Keratinocyte (primary cell): ENCODE data around the gene IGHMBP2. TPM values are rescaled to one million over a fixed set of nuclear protein-coding genes. Genes with fewer than 3 reads are reported as not detected.

Source experiments
- DNase-seq: peaks from one replicate; pipeline ENCODE4 v3.0.0-alpha.2; 2011; ENCODE audit warnings: low read depth, missing footprints, low spot score
- FAIRE-seq: peaks from 2 replicates; lab custom pipeline; 2011; peaks lifted over from hg19 to GRCh38; lab: Jason Lieb, UNC
- H2AFZ ChIP-seq: 2 replicates; pipeline ENCODE4 v1.6.0; 2012; ENCODE audit warnings: low read length, control low read depth, inconsistent platforms; ENCODE audit not compliant: control insufficient read depth
- H3K27ac ChIP-seq: 2 replicates; pipeline ENCODE4 v1.5.1; 2011; ENCODE audit warnings: low read length; ENCODE audit not compliant: control insufficient read depth, insufficient read depth
- H3K27me3 ChIP-seq: 3 replicates; pipeline ENCODE4 v1.6.0; 2011; ENCODE audit warnings: low read length; ENCODE audit not compliant: control insufficient read depth, insufficient read depth; ENCODE audit errors: extremely low read depth
- H3K36me3 ChIP-seq, 2 experiments: 2 replicates in 1 of 2; 3 replicates in 1 of 2; pipeline ENCODE4 v1.5.1; 2011; ENCODE audit warnings: low read length in 2 of 2, mild to moderate bottlenecking in 1 of 2; ENCODE audit not compliant: control insufficient read depth in 2 of 2, insufficient read depth in 2 of 2; ENCODE audit errors: extremely low read depth in 1 of 2
- H3K4me1 ChIP-seq: 3 replicates; pipeline ENCODE4 v1.5.1; 2011; ENCODE audit warnings: low read length; ENCODE audit not compliant: control insufficient read depth, insufficient read depth; ENCODE audit errors: extremely low read depth
- H3K4me2 ChIP-seq: 3 replicates; pipeline ENCODE4 v1.6.0; 2011; ENCODE audit warnings: low read depth, low read length; ENCODE audit not compliant: control insufficient read depth, insufficient read depth; ENCODE audit errors: extremely low read depth
- H3K4me3 ChIP-seq, 3 experiments: fragments of 200-600 bp in 1 of 3; sonication (generic) in 1 of 3; 2 replicates in 2 of 3; 3 replicates in 1 of 3; pipeline ENCODE4 v1.5.1; 2011 to 2016; ENCODE audit warnings: low read length in 3 of 3, mild to moderate bottlenecking in 3 of 3, control low read depth in 2 of 3, inconsistent platforms in 1 of 3, low read depth in 1 of 3, mixed read lengths in 1 of 3, mixed run types in 1 of 3, moderate library complexity in 1 of 3; ENCODE audit not compliant: control insufficient read depth in 2 of 3, insufficient read depth in 2 of 3; ENCODE audit errors: extremely low read depth in 1 of 3
- H3K79me2 ChIP-seq: 2 replicates; pipeline ENCODE4 v1.6.0; 2012; ENCODE audit warnings: low read length; ENCODE audit not compliant: control insufficient read depth, insufficient read depth
- H3K9ac ChIP-seq: 3 replicates; pipeline ENCODE4 v1.6.0; 2011; ENCODE audit warnings: low read length; ENCODE audit not compliant: control insufficient read depth, insufficient read depth; ENCODE audit errors: extremely low read depth
- H3K9me1 ChIP-seq: 3 replicates; pipeline ENCODE4 v1.6.0; 2011; ENCODE audit warnings: low read length; ENCODE audit not compliant: control insufficient read depth, insufficient read depth; ENCODE audit errors: extremely low read depth
- H3K9me3 ChIP-seq: 2 replicates; pipeline ENCODE4 v1.5.1; 2012; ENCODE audit warnings: low read depth, low read length; ENCODE audit not compliant: control insufficient read depth
- H4K20me1 ChIP-seq: 3 replicates; pipeline ENCODE4 v1.6.0; 2011; ENCODE audit warnings: low read length; ENCODE audit not compliant: control insufficient read depth, insufficient read depth; ENCODE audit errors: extremely low read depth
- CTCF ChIP-seq, 3 experiments: IDR thresholded peaks in 1 of 3; conservative IDR thresholded peaks in 1 of 3; optimal IDR thresholded peaks in 1 of 3; 2 replicates in 2 of 3; 3 replicates in 1 of 3; pipeline versions ENCODE3 to v1.5.1; 2011; ENCODE audit warnings: low read length in 3 of 3, mild to moderate bottlenecking in 3 of 3, moderate library complexity in 2 of 3, control low read depth in 1 of 3, inconsistent platforms in 1 of 3; ENCODE audit not compliant: insufficient read depth in 2 of 3; ENCODE audit errors: extremely low read depth in 1 of 3
- EZH2 ChIP-seq: IDR thresholded peaks from one replicate; pipeline ENCODE4 v1.6.1; 2012; ENCODE audit warnings: inconsistent platforms, mild to moderate bottlenecking, low read length, moderate library complexity
- dilution Hi-C: fragments of 300-500 bp; cut with MboI; formaldehyde crosslinking; loops from one replicate; pipeline ENCODE4 v1.7.0; 2020; ENCODE audit warnings: low sequenced_read_pairs; ENCODE audit not compliant: extremely low pct_ligation_motif_present
- polyA plus RNA-seq, 5 experiments: library from polyadenylated mRNA; depleted of rRNA in 3 of 5; stranded (reverse) in 3 of 5; stranded (forward) in 1 of 5; unstranded in 1 of 5; fragments of >200 nt; gene quantifications; 1 replicate in 1 of 5; 2 replicates in 3 of 5; 3 replicates in 1 of 5; pipeline versions ENCODE4 v1.2.1 to v1.2.3, GENCODE V29; 2011 to 2012; ENCODE audit warnings: missing spikeins in 2 of 5, low read depth in 1 of 5, low replicate concordance in 1 of 5

Gene IGHMBP2
- polyA plus RNA-seq, 1 donor (not counting 4 experiments of a cell fraction or from before 2014, with no cell fraction given), result 10.0 TPM

GRCh38 chr11:68865241-68865640 is 38.5 kb upstream of the IGHMBP2 start:
- dilution Hi-C loops, result no loop called here
- Histone ChIP-seq H3K9me1 (no peaks in the 10 kb centered on the region), H3K27ac (no peak overlapping the region)

GRCh38 chr11:68867066-68867465 is 36.6 kb upstream of the IGHMBP2 start:
- TF ChIP-seq CTCF (optimal IDR thresholded peaks at IDR 0.05 in 1 of 3, IDR thresholded peaks at IDR 0.05 in 1 of 3, conservative IDR thresholded peaks at IDR 0.05 in 1 of 3; ENCODE audit: extremely low read depth in 1 of 3, insufficient read depth in 2 of 3, low read length in 3 of 3) (no peak), EZH2 (no peak)
- Histone ChIP-seq H3K79me2 (no peaks in the 10 kb centered on the region), H3K4me2 (no peak overlapping the region), H3K4me3 (no peak overlapping the region), H3K4me1 (no peaks in the 10 kb centered on the region), H2AFZ (no peak overlapping the region), H3K9me1 (no peaks in the 10 kb centered on the region), H3K9ac (no peak overlapping the region), H3K36me3 (no peaks in the 10 kb centered on the region), H3K9me3 (peaks cover 4% of the 10 kb centered on the region), H4K20me1 (no peaks in the 10 kb centered on the region), H3K27ac (no peak overlapping the region), H3K27me3 (peaks cover 7% of the 10 kb centered on the region)
- no peak for FAIRE-seq
- DNase-seq, result no peak
- dilution Hi-C loops, result no loop called here

More at GRCh38 chr11:68865241-68865640, 38.5 kb upstream of the IGHMBP2 start:
- no peaks in the 10 kb centered on the region for H4K20me1 ChIP-seq
- H3K4me1 ChIP-seq, result no peaks in the 10 kb centered on the region
- no peaks in the 10 kb centered on the region for H3K79me2 ChIP-seq
- H2AFZ ChIP-seq, result no peak overlapping the region
- H3K9ac ChIP-seq, result no peak overlapping the region
- no peak overlapping the region for H3K4me2 ChIP-seq
- DNase-seq (no peak), FAIRE-seq (no peak)
- no peaks in the 10 kb centered on the region for H3K36me3 ChIP-seq
- no peak for TF ChIP-seq CTCF (optimal IDR thresholded peaks at IDR 0.05 in 1 of 3, IDR thresholded peaks at IDR 0.05 in 1 of 3, conservative IDR thresholded peaks at IDR 0.05 in 1 of 3; ENCODE audit: extremely low read depth in 1 of 3, insufficient read depth in 2 of 3, low read length in 3 of 3)
- no peak for TF ChIP-seq EZH2
- peaks cover 7% of the 10 kb centered on the region for H3K27me3 ChIP-seq
- H3K4me3 ChIP-seq, result no peak overlapping the region
- H3K9me3 ChIP-seq, result peaks cover 4% of the 10 kb centered on the region
